NCI-H345 treated with DMSO at 0.1 percent for 48 hours (cell line): ENCODE data around the gene CHD3.
"Not testable (repeated sequence)": the region's sequence is repeated elsewhere in the genome, so short reads cannot be mapped to it uniquely, and the experiment has no call there.

Experiments
- DNase-seq: peaks from one replicate; lab custom pipeline; 2025; ENCODE audit not compliant: unreplicated experiment; lab: John Stamatoyannopoulos, UW

Gene CHD3

DNA sequence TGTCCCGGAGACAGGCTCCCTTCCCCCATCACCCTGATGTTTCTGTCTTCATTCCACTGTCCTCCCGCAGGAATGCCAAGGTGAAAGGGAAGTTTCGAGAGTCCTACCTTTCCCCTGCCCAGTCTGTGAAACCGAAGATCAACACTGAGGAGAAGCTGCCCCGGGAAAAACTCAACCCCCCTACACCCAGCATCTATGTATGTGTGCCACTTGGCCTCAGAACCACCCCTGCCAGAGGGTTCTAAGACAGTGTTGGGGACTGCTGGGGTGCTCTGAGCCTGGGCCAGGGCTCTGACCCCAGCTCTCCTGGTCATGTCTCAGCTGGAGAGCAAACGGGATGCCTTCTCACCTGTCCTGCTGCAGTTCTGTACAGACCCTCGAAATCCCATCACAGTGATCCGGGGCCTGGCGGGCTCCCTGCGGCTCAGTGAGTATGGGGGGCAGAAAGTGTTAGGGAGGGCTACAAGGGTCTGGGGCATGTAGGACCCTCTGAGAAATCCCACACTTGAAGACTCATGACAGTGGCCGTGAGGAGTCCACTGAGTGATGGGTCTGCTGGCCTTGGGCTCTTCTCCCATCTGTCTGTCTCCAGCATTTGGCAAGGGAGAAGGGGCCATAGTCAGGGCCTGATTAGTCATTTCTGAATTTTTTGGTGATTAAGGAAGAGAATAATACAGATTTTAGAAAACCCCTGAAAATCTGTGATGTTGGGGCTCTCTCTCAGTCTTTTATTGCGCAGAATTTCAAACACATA lies 38.7 kb upstream of the CHD3 start:
- no peak for DNase-seq

DNA sequence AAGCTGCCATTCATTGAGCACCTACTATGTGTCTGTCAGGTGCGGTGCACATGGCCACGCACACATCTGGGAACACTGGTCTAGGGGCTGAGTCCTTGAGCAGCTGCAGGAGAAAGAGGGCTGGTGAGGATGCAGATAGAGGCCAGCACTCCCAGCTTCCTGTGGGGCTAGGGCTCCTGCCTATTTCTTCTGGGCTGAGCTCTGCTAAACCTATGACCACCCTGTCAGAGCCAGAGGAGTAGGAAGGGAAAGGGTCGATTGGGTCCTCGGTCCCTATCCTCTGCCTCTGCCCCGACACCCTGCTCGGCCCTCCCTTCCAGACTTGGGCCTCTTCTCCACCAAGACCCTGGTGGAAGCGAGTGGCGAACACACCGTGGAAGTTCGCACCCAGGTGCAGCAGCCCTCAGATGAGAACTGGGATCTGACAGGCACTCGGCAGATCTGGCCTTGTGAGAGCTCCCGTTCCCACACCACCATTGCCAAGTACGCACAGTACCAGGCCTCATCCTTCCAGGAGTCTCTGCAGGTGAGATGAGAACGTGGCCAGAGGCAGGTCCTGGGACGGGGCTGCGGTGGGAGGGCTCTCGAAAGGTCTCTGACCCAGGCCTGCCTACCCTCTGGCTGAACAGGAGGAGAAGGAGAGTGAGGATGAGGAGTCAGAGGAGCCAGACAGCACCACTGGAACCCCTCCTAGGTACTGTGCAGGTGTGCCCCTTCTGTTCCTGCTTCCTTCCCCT lies 37.7 kb upstream of the CHD3 start:
- DNase-seq: no peak

DNA sequence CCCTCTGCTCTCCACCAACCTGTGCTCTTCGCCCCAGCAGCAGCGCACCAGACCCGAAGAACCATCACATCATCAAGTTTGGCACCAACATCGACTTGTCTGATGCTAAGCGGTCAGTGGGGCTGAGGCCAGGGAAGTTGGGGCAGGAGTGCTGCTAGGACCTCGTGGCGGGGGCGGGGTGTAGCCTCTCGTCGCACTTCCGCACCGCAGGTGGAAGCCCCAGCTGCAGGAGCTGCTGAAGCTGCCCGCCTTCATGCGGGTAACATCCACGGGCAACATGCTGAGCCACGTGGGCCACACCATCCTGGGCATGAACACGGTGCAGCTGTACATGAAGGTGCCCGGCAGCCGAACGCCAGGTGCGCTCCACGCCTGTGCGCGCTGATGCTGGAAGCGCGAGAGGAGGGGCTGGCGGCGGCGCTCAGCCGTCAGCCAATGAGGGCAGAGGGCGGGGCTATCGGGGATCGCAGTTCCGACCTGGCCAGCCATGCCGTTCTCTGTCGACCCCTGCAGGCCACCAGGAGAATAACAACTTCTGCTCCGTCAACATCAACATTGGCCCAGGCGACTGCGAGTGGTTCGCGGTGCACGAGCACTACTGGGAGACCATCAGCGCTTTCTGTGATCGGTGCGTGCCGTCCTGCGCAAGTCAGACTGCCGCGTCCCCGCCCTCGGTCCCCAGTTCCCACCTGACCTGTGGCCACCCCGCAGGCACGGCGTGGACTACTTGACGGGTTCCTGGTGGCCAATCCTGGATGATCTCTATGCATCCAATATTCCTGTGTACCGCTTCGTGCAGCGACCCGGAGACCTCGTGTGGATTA lies 36.9 kb upstream of the CHD3 start:
- DNase-seq: peak; percentile 74

DNA sequence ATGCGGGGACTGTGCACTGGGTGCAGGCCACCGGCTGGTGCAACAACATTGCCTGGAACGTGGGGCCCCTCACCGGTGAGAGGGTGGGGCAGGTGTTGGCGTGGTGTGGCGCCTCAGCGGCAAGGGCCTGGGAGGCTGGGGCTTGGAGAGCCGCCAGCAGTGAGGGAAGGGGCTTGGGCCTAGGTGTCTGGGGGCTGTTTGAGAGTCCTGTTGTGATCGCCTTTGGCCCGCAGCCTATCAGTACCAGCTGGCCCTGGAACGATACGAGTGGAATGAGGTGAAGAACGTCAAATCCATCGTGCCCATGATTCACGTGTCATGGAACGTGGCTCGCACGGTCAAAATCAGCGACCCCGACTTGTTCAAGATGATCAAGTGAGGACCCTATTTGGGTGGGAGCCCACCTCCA lies 36.3 kb upstream of the CHD3 start:
- no peak for DNase-seq

DNA sequence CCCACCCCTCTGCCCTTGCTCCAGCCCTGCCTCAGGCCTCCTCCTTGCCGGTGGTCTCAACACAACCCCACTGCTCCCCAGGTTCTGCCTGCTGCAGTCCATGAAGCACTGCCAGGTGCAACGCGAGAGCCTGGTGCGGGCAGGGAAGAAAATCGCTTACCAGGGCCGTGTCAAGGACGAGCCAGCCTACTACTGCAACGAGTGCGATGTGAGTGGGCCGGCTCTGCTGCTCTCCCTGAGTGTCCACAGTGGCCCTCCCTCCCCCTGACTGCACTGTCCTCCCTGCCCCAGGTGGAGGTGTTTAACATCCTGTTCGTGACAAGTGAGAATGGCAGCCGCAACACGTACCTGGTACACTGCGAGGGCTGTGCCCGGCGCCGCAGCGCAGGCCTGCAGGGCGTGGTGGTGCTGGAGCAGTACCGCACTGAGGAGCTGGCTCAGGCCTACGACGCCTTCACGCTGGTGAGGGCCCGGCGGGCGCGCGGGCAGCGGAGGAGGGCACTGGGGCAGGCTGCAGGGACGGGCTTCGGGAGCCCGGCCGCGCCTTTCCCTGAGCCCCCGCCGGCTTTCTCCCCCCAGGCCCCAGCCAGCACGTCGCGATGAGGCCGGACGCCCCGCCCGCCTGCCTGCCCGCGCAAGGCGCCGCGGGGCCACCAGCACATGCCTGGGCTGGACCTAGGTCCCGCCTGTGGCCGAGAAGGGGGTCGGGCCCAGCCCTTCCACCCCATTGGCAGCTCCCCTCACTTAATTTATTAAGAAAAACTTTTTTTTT lies 35.5 kb upstream of the CHD3 start:
- no peak for DNase-seq

DNA sequence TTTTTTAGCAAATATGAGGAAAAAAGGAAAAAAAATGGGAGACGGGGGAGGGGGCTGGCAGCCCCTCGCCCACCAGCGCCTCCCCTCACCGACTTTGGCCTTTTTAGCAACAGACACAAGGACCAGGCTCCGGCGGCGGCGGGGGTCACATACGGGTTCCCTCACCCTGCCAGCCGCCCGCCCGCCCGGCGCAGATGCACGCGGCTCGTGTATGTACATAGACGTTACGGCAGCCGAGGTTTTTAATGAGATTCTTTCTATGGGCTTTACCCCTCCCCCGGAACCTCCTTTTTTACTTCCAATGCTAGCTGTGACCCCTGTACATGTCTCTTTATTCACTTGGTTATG lies 34.9 kb upstream of the CHD3 start:
- no peak for DNase-seq

DNA sequence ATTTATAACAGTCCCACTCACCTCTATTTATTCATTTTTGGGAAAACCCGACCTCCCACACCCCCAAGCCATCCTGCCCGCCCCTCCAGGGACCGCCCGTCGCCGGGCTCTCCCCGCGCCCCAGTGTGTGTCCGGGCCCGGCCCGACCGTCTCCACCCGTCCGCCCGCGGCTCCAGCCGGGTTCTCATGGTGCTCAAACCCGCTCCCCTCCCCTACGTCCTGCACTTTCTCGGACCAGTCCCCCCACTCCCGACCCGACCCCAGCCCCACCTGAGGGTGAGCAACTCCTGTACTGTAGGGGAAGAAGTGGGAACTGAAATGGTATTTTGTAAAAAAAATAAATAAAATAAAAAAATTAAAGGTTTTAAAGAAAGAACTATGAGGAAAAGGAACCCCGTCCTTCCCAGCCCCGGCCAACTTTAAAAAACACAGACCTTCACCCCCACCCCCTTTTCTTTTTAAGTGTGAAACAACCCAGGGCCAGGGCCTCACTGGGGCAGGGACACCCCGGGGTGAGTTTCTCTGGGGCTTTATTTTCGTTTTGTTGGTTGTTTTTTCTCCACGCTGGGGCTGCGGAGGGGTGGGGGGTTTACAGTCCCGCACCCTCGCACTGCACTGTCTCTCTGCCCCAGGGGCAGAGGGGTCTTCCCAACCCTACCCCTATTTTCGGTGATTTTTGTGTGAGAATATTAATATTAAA lies 34.4 kb upstream of the CHD3 start:
- DNase-seq: no peak

DNA sequence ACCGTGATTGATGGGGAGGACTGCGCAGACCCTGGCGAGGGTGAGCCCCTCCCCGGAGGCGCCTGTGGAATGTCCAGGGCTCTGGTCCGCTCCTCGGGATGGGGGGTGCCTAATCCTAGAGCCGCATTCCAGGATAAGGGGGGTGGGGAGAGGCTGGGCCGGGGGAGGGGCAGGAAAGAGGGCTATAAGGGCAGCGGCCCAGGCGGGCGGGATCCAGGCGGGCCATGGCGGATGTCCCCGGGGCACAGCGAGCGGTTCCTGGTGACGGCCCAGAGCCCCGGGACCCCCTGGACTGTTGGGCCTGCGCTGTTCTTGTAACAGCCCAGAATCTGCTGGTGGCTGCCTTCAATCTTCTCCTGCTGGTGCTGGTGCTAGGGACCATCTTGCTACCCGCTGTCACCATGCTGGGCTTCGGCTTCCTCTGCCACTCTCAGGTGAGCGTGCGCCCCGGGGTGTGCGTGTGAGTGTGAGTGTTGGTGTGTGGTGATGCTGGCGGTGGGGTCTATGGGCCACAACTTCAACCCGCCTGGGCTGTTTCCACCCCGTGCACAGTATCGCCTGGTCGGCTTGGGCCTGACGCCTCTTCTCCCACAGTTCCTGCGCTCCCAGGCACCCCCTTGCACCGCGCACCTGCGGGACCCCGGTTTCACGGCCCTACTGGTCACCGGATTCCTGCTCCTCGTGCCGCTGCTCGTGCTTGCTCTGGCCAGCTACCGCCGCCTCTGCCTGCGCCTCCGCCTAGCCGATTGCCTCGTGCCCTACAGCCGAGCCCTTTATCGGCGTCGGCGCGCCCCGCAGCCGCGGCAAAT lies 33.5 kb upstream of the CHD3 start, which contains the start of gene TMEM88:
Gene TMEM88 (plus strand): TSS at position 216 of the 809 bp plus-strand sequence. CDS start 9 bp downstream, at position 225.
- DNase-seq: no peak

DNA sequence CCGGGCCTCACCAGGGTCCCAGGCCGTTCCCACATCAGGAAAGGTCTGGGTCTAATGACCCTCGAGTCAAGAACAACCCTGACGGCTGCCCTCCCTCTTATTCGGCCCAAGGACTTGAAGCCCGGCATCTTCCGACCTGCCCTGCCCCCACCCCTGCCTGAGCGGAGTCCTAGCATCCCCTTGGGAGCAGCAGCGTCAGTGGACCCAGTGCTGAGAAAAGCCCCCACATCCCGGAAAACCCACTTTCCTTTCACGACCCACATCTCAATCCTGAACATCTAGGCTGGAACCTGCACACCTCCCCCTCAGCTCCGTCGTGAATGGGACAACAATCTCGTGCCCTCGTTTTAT lies 33.0 kb upstream of the CHD3 start:
- DNase-seq: no peak

DNA sequence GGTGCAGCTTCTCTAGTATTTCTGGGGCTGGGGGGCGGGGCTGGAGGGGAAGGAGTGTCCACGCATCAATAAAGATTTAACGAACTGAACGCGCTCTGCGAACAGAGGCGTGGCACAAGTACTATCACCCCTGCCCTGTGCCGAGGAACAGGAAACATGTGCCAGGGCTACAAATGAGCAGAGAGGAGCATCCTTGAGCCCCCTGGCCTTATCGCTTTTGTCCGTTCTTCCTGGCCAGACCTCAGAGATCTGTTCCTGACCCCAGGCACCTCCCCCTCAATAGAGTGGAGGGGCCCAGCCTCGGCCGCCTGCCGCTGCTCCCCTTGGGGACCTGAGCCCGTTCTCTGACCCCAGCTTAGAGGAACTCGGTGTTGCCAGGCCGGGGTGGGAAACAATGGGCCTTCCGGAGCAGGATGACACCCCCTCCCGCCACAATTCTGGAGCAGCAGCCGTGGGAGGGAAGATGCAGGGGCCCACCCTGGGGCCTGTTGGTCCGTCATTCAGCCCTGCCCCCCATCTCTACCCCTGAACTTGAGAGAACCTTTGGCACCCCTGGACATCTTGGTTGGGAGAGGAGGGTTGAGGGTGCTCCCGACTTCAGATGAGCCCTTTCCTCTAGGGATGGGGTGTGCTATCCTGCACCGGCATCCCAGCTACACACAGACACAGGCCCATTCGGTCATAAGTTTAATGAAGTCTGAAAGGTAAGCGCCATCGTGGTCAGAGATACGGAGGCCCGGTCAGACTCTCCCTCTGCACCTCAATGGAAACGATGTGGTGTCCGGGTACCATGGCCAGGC lies 32.4 kb upstream of the CHD3 start:
- no peak for DNase-seq

DNA sequence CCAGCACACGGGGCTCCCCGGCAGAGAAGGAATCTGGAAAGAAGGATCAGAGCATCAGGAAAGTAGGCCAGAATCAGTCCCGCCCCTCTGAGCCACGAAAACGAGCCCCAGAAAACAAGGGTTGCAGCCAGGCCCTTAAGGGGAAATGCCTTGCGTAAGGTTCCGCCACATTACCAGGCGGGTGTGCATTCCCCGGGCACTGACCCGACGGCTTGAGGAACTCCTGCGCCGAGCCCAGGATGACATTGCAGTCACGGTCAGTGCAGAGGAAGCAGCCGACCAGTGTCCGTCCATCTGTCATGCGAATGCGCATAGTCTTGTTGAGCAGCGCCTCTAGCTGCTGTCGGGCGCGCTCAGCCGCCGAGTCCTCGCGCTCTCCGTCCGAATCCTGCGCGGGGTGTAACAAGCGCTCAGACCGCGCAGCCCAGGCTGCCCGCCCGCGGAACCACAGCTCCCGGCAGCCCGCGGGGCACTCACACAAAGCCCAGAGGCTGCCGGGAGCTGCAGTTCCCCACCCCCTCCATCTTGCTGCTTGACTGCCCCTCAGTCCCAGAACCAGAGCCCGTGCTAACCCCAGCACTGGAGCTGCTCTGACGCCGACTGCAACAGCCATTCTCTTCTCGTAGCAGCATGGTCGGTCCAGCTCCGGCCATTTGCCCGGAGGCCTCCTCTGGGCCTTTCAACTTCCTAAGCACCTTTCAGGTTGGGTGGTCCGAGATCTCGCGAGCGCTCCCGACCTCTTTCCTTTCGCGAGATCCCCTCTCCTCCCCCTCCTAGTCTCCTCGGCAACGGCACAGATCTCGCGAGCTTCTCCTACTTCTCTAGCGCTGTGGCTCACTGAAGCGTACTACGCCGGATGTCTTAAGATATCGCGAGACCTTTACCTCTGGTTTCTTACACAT lies 31.5 kb upstream of the CHD3 start, which contains the start of gene NAA38:
Gene NAA38 (minus strand): TSS at position 749 of the 902 bp plus-strand sequence. CDS start 96 bp downstream, at position 653.
- peak; percentile 95 for DNase-seq

DNA sequence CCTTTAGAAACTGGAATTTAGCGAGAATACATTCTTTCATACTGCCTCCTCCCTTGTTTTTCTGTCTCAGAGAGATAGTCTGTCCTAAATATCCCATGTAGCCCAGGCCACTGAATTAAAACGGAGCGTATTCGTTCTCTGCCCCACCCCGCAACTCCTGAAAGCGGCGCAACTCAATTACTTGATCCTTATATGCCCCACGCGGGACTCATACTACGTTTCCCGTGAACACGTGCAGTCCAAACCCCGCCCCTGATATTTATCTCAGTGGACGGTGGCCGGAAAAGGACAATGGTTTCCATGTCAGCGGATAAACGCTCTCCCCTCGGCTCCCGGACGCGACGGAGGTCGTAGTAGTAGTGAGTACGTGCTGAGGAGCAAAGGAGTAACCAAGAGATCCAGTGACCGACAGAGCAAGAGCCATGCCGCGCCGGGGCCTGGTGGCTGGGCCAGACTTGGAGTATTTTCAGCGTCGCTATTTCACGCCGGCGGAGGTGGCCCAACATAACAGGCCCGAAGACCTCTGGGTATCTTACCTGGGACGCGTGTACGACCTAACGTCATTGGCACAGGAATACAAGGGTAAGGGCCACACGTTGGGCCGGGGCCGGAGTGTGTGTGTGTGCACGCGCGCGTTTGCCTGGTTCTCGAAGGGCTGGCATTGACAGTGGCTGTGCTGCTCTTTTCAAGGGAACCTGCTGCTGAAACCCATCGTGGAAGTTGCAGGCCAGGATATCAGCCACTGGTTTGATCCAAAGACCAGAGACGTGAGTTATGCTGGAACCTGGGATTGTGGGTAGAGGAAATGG lies 30.7 kb upstream of the CHD3 start, which contains the start of gene CYB5D1:
Gene CYB5D1 (plus strand): TSS at position 291 of the 809 bp plus-strand sequence. CDS start 132 bp downstream, at position 423.
- DNase-seq: peak; percentile 92

DNA sequence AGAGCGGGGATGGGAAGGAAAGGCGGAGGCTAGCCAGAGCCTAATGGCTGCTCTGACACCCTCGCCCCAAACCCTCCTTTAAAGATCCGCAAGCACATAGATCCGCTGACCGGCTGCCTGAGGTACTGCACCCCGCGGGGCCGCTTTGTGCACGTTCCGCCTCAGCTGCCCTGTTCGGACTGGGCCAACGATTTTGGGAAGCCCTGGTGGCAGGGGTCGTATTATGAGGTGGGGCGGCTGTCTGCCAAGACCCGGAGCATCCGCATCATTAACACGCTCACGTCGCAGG lies 30.1 kb upstream of the CHD3 start:
- DNase-seq: no peak

DNA sequence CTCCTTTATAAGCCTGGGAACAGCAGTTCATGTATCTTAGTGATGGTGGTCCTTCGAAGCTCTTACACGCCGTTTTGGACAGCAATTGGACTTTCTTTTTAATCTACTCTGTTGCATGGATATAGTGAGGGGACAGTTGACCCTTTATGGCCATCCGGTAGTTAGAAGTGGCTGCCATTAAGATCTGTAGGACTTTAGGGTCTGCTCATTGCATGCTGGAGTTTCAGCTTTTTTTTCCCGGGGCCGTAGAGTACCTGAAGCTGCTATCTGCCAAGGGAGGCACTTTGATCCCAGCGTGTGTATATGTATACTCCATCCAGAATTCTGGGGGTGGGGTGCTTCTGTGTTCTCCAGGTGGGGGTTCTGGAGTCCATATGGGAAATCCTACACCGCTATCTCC lies 29.6 kb upstream of the CHD3 start:
- no peak for DNase-seq

DNA sequence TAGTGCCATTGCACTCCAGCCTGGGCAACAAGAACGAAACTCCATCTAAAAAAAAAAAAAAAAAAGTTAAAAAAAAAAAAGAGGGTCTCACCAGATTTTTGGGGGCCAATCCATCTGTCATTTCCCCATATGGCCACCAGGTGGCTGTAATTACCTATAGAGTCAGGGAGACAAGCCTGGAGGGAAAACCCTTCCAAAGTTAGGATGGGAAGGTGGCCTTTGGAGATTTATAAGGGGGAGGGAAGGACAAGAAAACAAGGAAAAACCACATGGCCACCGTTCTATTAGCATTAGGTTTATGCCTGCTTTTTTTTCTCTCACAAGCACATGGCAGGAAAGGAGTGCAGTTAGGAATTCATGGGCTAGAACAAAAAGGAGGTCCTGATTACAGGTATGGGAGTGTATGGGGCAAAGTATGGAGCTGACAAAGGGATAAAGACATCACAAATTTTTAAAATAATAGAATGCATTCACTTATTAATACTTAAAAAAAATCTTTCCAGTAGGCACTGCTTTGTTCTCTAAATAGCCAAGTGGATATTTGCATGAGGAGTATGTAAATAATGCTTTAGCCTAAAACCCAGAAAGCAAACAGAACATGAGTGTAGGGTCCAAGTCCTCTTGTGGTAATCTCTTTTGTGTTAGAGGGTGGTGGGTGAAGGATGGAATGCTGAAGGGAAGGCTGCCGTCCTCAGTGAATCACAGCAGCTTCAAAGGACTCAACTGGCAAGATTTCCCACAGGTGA lies 25.7 kb upstream of the CHD3 start:
- DNase-seq: peak; percentile 15

DNA sequence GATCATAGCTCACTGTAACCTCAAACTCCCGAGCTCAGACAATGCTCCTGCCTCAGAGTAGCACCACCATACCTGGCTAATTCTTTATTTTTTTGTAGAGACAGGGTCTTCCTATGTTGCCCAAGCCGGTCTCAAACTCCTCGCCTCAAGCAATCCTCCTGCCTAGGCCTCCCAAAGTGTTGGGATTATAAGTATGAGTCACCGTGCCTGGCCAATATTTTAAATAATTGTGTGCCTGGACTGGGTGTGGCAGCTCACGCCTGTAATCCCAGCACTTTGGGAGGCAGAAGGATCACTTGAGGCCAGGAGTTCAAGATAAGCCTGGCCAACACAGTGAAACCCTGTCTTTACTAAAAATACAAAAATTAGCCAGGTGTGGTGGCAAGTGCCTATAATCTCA lies 24.2 kb upstream of the CHD3 start:
- not testable (repeated sequence) for DNase-seq
